A673 (cell line): ENCODE data around the gene CDYL.

Experiments used
- CTCF ChIP-seq: fragments of 300-800, 200-600 bp; sonication (generic); conservative IDR thresholded peaks from 2 replicates; pipeline ENCODE4 v1.5.1; 2017; ENCODE audit warnings: low read depth, mild to moderate bottlenecking, antibody characterized with exemption, low read length, moderate library complexity, mixed read lengths
- EZH2 ChIP-seq: fragments of 200-600 bp; sonication (generic); IDR thresholded peaks from 2 replicates; pipeline ENCODE4 v1.6.1; 2017; ENCODE audit warnings: borderline replicate concordance, low read depth, mild to moderate bottlenecking, mixed read lengths, antibody characterized with exemption, low read length; ENCODE audit not compliant: poor library complexity, severe bottlenecking

GRCh38 chr6:4801491-4802110, 25.4 kb downstream of the CDYL start:
- TF ChIP-seq CTCF, result no peak
- no peak for TF ChIP-seq EZH2
